WTC11 (cell line): ENCODE results near the gene SEZ6L. TPM values are rescaled to one million over a fixed set of nuclear protein-coding genes. Genes with fewer than 3 reads are reported as not detected.

Experiments used
- ATAC-seq: fragments of 200-7000 bp; cut with Tn5 transposase; 2 replicates; pipeline ENCODE4 v1.10.0; 2021; ENCODE audit warnings: mild to moderate bottlenecking, moderate library complexity
- CTCF ChIA-PET: fragments of 300-600 bp; sonication (Branson Sonifier 250); formaldehyde crosslinking; loops from one replicate; lab custom pipeline; 2021; ENCODE audit warnings: antibody characterized with exemption; lab: Charles Lee
- POLR2A ChIA-PET: fragments of 350-600 bp; sonication (Branson Sonifier 250); formaldehyde crosslinking; loops from one replicate; lab custom pipeline; 2021; ENCODE audit warnings: antibody characterized with exemption; lab: Charles Lee
- DNase-seq: peaks from one replicate; pipeline ENCODE4 v3.0.0; 2021; ENCODE audit warnings: low spot score
- H3K27ac Mint-ChIP-seq: 2 replicates; pipeline ENCODE4 v1.8.0; 2021; ENCODE audit warnings: mixed read lengths
- H3K27me3 Mint-ChIP-seq: 2 replicates; pipeline ENCODE4 v1.8.0; 2021; ENCODE audit warnings: low read depth, mild to moderate bottlenecking, moderate library complexity, mixed read lengths
- H3K36me3 Mint-ChIP-seq: 2 replicates; pipeline ENCODE4 v1.8.0; 2021; ENCODE audit warnings: mixed read lengths
- H3K4me1 Mint-ChIP-seq: 2 replicates; pipeline ENCODE4 v1.8.0; 2022; ENCODE audit warnings: mixed read lengths
- H3K4me3 Mint-ChIP-seq: 2 replicates; pipeline ENCODE4 v1.8.0; 2021; ENCODE audit warnings: mild to moderate bottlenecking, moderate library complexity, mixed read lengths
- H3K9me3 Mint-ChIP-seq: 2 replicates; pipeline ENCODE4 v1.8.0; 2021; ENCODE audit warnings: mixed read lengths
- AR ChIP-seq: fragments of 250-450 bp; sonication (Bioruptor Pico); IDR thresholded peaks from 2 replicates; pipeline ENCODE4 v1.9.0; 2021; ENCODE audit warnings: mild to moderate bottlenecking
- E2F5 ChIP-seq: sonication (generic); formaldehyde crosslinking; IDR thresholded peaks from 2 replicates; pipeline ENCODE4 v1.8.1; 2022; ENCODE audit warnings: mild to moderate bottlenecking, moderate library complexity, missing genetic modification reagents
- NR2C2 ChIP-seq: sonication (generic); formaldehyde crosslinking; IDR thresholded peaks from 2 replicates; pipeline ENCODE4 v1.8.0; 2022; ENCODE audit warnings: mild to moderate bottlenecking, missing genetic modification reagents
- PRRX2 ChIP-seq: fragments of 250-450 bp; sonication (Bioruptor Pico); IDR thresholded peaks from 2 replicates; pipeline ENCODE4 v1.8.0; 2021; ENCODE audit warnings: mild to moderate bottlenecking
- SMAD4 ChIP-seq: sonication (generic); formaldehyde crosslinking; IDR thresholded peaks from 2 replicates; pipeline ENCODE4 v1.8.0; 2022; ENCODE audit warnings: mild to moderate bottlenecking, missing genetic modification reagents
- USF1 ChIP-seq: sonication (generic); formaldehyde crosslinking; IDR thresholded peaks from 2 replicates; pipeline ENCODE4 v1.8.0; 2022; ENCODE audit warnings: mild to moderate bottlenecking, missing genetic modification reagents
- ZBTB43 ChIP-seq: sonication (generic); formaldehyde crosslinking; IDR thresholded peaks from 2 replicates; pipeline ENCODE4 v1.8.1; 2023; ENCODE audit warnings: mild to moderate bottlenecking, missing genetic modification reagents
- ZNF138 ChIP-seq: sonication (generic); formaldehyde crosslinking; conservative IDR thresholded peaks from 2 replicates; pipeline ENCODE4 v1.8.1; 2022; ENCODE audit warnings: mild to moderate bottlenecking, moderate library complexity, missing genetic modification reagents
- ZNF219 ChIP-seq: sonication (generic); formaldehyde crosslinking; IDR thresholded peaks from 2 replicates; pipeline ENCODE4 v1.8.0; 2023; ENCODE audit warnings: missing genetic modification reagents, mild to moderate bottlenecking, borderline replicate concordance
- ZNF281 ChIP-seq: sonication (generic); formaldehyde crosslinking; IDR thresholded peaks from 2 replicates; pipeline ENCODE4 v1.8.0; 2023; ENCODE audit warnings: mild to moderate bottlenecking, missing genetic modification reagents
- ZNF512 ChIP-seq: sonication (generic); formaldehyde crosslinking; IDR thresholded peaks from 2 replicates; pipeline ENCODE4 v1.8.1; 2022; ENCODE audit warnings: missing genetic modification reagents, borderline replicate concordance
- ZNF532 ChIP-seq: fragments of 250-450 bp; sonication (Bioruptor Pico); IDR thresholded peaks from 2 replicates; pipeline ENCODE4 v1.9.0; 2021; ENCODE audit warnings: mild to moderate bottlenecking, borderline replicate concordance
- total RNA-seq: library from RNA; stranded (reverse); gene quantifications from 3 replicates; pipeline ENCODE4 v1.2.3, GENCODE V29; 2021

The SEZ6L gene
- total RNA-seq, 1 experiment from 2014 or later = 0.57 TPM

- TF ChIP-seq ZNF281 (CRISPR knock-in tag) (no peak), ZNF532 (CRISPR knock-in tag) (no peak), NR2C2 (no peak)
Observed at GRCh38 chr22:26159886-26160285, 9.4 kb upstream of the SEZ6L start (continued).

- Mint-ChIP-seq H3K4me1 (no peaks in the 10 kb centered on the region), H3K27ac (no peak overlapping the region), H3K9me3 (peaks cover 8% of the 10 kb centered on the region), H3K36me3 (no peaks in the 10 kb centered on the region), H3K4me3 (no peak overlapping the region), H3K27me3 (peaks cover 23% of the 10 kb centered on the region)
- TF ChIP-seq ZNF138 (CRISPR knock-in tag) (no peak), AR (CRISPR knock-in tag) (no peak), ZNF512 (CRISPR knock-in tag) (no peak)
- ATAC-seq (no peak), DNase-seq (no peak)
- POLR2A ChIA-PET = no interaction called here
- CTCF ChIA-PET = no interaction called here
Observed at GRCh38 chr22:26161746-26162145, 7.5 kb upstream of the SEZ6L start.

- Mint-ChIP-seq H3K27me3 (peaks cover 32% of the 10 kb centered on the region), H3K27ac (no peak overlapping the region), H3K36me3 (no peaks in the 10 kb centered on the region), H3K4me3 (no peak overlapping the region), H3K4me1 (no peaks in the 10 kb centered on the region), H3K9me3 (peaks cover 4% of the 10 kb centered on the region)
- no peak for ATAC-seq
- DNase-seq = no peak
- CTCF ChIA-PET = interaction anchor here (1.6 kb wide), 1 partner anchor 9 kb away, joined by 8 read pairs; no protein-coding TSS in a partner anchor
- POLR2A ChIA-PET = no interaction called here
- TF ChIP-seq ZNF219 (CRISPR knock-in tag) = no peak
- no peak for TF ChIP-seq E2F5 (CRISPR knock-in tag)
- TF ChIP-seq SMAD4 (CRISPR knock-in tag) = no peak
- no peak for TF ChIP-seq PRRX2 (CRISPR knock-in tag)
- no peak for TF ChIP-seq ZBTB43
- TF ChIP-seq USF1 = no peak
Observed at GRCh38 chr22:26162926-26163325, 6.3 kb upstream of the SEZ6L start.
